SK-N-SH (cell line): ENCODE measurements around the gene TTC28. TPM values are rescaled to one million over a fixed set of nuclear protein-coding genes. Genes with fewer than 3 reads are reported as not detected.
A peak's percentile ranks its signal among the peaks of the same experiment; 100 is the strongest.

ENCODE experiments used
- CTCF ChIA-PET: fragments of 300-600, 350-600 bp; formaldehyde crosslinking; extraction: SDS; loops from one replicate; lab custom pipeline; 2021; lab: Yijun Ruan, JAX
- POLR2A ChIA-PET: fragments of 350-600 bp; sonication (Branson Sonifier 250); formaldehyde crosslinking; extraction: SDS; loops from one replicate; lab custom pipeline; 2020; ENCODE audit warnings: antibody characterized with exemption, inconsistent platforms; lab: Yijun Ruan, JAX
- DNase-seq: peaks from one replicate; pipeline ENCODE4 v3.0.0; 2012
- H2AFZ ChIP-seq: fragments of 200-600 bp; sonication (generic); 2 replicates; pipeline ENCODE4 v1.8.1; 2016; ENCODE audit warnings: antibody characterized with exemption, mild to moderate bottlenecking, low read depth
- H3F3A ChIP-seq: fragments of 200-600 bp; sonication (generic); replicated peaks from 2 replicates; pipeline ENCODE3; 2016; ENCODE audit warnings: antibody characterized with exemption, mild to moderate bottlenecking; ENCODE audit not compliant: insufficient read depth
- H3K27ac ChIP-seq, 2 experiments: fragments of 200-500 bp in 1 of 2; fragments of 200-600 bp in 1 of 2; sonication (Bioruptor generic) in 1 of 2; sonication (generic), shearing (Covaris generic) in 1 of 2; 2 replicates each; pipeline versions ENCODE4 v1.5.1 to v1.6.1; 2014 to 2016; ENCODE audit warnings: low read depth in 2 of 2, inconsistent platforms in 1 of 2, low read length in 1 of 2, mild to moderate bottlenecking in 1 of 2, mixed read lengths in 1 of 2
- H3K27me3 ChIP-seq: fragments of 200-600 bp; sonication (generic), shearing (Covaris generic); 2 replicates; pipeline ENCODE4 v1.6.1; 2016; ENCODE audit warnings: mixed run types; ENCODE audit not compliant: insufficient read depth
- H3K36me3 ChIP-seq, 2 experiments: fragments of 200-500 bp in 1 of 2; fragments of 200-600 bp in 1 of 2; sonication (Bioruptor generic) in 1 of 2; sonication (generic) in 1 of 2; replicated peaks in 1 of 2; 2 replicates each; pipeline versions ENCODE3 to v1.5.1; 2014 to 2016; ENCODE audit warnings: low read length in 1 of 2, mild to moderate bottlenecking in 1 of 2; ENCODE audit not compliant: insufficient read depth in 2 of 2, control insufficient read depth in 1 of 2
- H3K4me1 ChIP-seq, 2 experiments: fragments of 200-500 bp in 1 of 2; fragments of 200-600 bp in 1 of 2; sonication (Bioruptor generic) in 1 of 2; sonication (generic), shearing (Covaris generic) in 1 of 2; 2 replicates each; pipeline versions ENCODE4 v1.5.1 to v1.6.1; 2014 to 2016; ENCODE audit warnings: low read depth in 1 of 2, low read length in 1 of 2, mixed run types in 1 of 2; ENCODE audit not compliant: insufficient read depth in 2 of 2, control insufficient read depth in 1 of 2
- H3K4me2 ChIP-seq: fragments of 200-600 bp; sonication (generic), shearing (Covaris generic); 2 replicates; pipeline ENCODE4 v1.6.1; 2017; ENCODE audit warnings: mixed run types
- H3K4me3 ChIP-seq, 2 experiments: fragments of 200-500 bp in 1 of 2; fragments of 200-600 bp in 1 of 2; sonication (Bioruptor generic) in 1 of 2; sonication (generic), shearing (Covaris generic) in 1 of 2; 2 replicates each; pipeline versions ENCODE4 v1.5.1 to v1.8.1; 2014 to 2016; ENCODE audit warnings: low read depth in 2 of 2, inconsistent platforms in 1 of 2, low read length in 1 of 2, mild to moderate bottlenecking in 1 of 2, mixed read lengths in 1 of 2, moderate library complexity in 1 of 2
- H3K79me2 ChIP-seq: fragments of 200-600 bp; sonication (generic); 2 replicates; pipeline ENCODE4 v1.8.1; 2017; ENCODE audit warnings: mild to moderate bottlenecking; ENCODE audit not compliant: insufficient read depth
- H3K9ac ChIP-seq: fragments of 200-600 bp; sonication (generic); 2 replicates; pipeline ENCODE4 v1.6.1; 2017; ENCODE audit warnings: mixed run types
- H3K9me2 ChIP-seq: fragments of 200-600 bp; sonication (generic); 2 replicates; pipeline ENCODE4 v1.6.1; 2017; ENCODE audit warnings: mixed run types
- H3K9me3 ChIP-seq: fragments of 200-600 bp; sonication (generic); 2 replicates; pipeline ENCODE4 v1.6.1; 2017; ENCODE audit warnings: mixed run types, mild to moderate bottlenecking, moderate library complexity
- H4K20me1 ChIP-seq: fragments of 200-600 bp; sonication (generic); 2 replicates; pipeline ENCODE4 v1.6.1; 2017; ENCODE audit warnings: mild to moderate bottlenecking, mixed run types; ENCODE audit not compliant: insufficient read depth
- CHD2 ChIP-seq: fragments of 150-350 bp; IDR thresholded peaks from 2 replicates; pipeline ENCODE4 v1.6.1; 2018; ENCODE audit warnings: low read length; ENCODE audit not compliant: partially characterized antibody
- CTCF ChIP-seq: fragments of 200-600 bp; sonication (generic); IDR thresholded peaks from 2 replicates; pipeline ENCODE4 v1.6.1; 2017; ENCODE audit warnings: antibody characterized with exemption, mild to moderate bottlenecking, moderate library complexity
- ELF1 ChIP-seq: IDR thresholded peaks from 2 replicates; pipeline ENCODE4 v1.4.0; 2012
- EP300 ChIP-seq, 2 experiments: IDR thresholded peaks; 2 replicates each; pipeline versions ENCODE4 v1.4.0 to v1.6.1; 2012; ENCODE audit warnings: borderline replicate concordance in 1 of 2, low read depth in 1 of 2, low read length in 1 of 2
- EZH2phosphoT487 ChIP-seq: fragments of 200-600 bp; sonication (generic); IDR thresholded peaks from 2 replicates; pipeline ENCODE4 v1.6.1; 2017; ENCODE audit warnings: low read depth, mixed run types, mild to moderate bottlenecking, antibody characterized with exemption, moderate library complexity, borderline replicate concordance
- FOXM1 ChIP-seq: IDR thresholded peaks from 2 replicates; pipeline ENCODE4 v1.4.0; 2012; ENCODE audit warnings: low read depth, mild to moderate bottlenecking
- GABPA ChIP-seq: IDR thresholded peaks from 2 replicates; pipeline ENCODE4 v1.4.0; 2012; ENCODE audit warnings: low read depth, mild to moderate bottlenecking
- IRF3 ChIP-seq: fragments of 150-350 bp; IDR thresholded peaks from 2 replicates; pipeline ENCODE4 v1.6.1; 2016; ENCODE audit warnings: mild to moderate bottlenecking, low read depth, low read length
- JUND ChIP-seq: IDR thresholded peaks from 2 replicates; pipeline ENCODE4 v1.4.0; 2012
- MAX ChIP-seq: IDR thresholded peaks from 2 replicates; pipeline ENCODE4 v1.4.0; 2012; ENCODE audit warnings: low read depth
- NFIC ChIP-seq: IDR thresholded peaks from 2 replicates; pipeline ENCODE4 v1.4.0; 2012; ENCODE audit warnings: borderline replicate concordance
- POLR2AphosphoS5 ChIP-seq: IDR thresholded peaks from 2 replicates; pipeline ENCODE4 v1.6.1; 2012; ENCODE audit warnings: low read depth, low read length
- RAD21 ChIP-seq: IDR thresholded peaks from 2 replicates; pipeline ENCODE4 v1.6.1; 2012; ENCODE audit warnings: mild to moderate bottlenecking, low read length
- REST ChIP-seq: IDR thresholded peaks from 2 replicates; pipeline ENCODE4 v1.6.1; 2012; ENCODE audit warnings: mild to moderate bottlenecking, low read depth, low read length, moderate library complexity
- SIN3A ChIP-seq: IDR thresholded peaks from 2 replicates; pipeline ENCODE4 v1.6.1; 2012; ENCODE audit warnings: low read depth, mild to moderate bottlenecking, low read length, moderate library complexity, borderline replicate concordance
- TAF1 ChIP-seq: IDR thresholded peaks from 2 replicates; pipeline ENCODE4 v1.6.1; 2012; ENCODE audit warnings: low read depth, mild to moderate bottlenecking, low read length, moderate library complexity, borderline replicate concordance
- TCF12 ChIP-seq: IDR thresholded peaks from 2 replicates; pipeline ENCODE4 v1.4.0; 2012
- TEAD4 ChIP-seq: IDR thresholded peaks from 2 replicates; pipeline ENCODE4 v1.4.0; 2012; ENCODE audit warnings: mild to moderate bottlenecking, borderline replicate concordance; ENCODE audit not compliant: insufficient read depth
- USF1 ChIP-seq: IDR thresholded peaks from 2 replicates; pipeline ENCODE4 v1.4.0; 2012; ENCODE audit warnings: low read depth, borderline replicate concordance
- USF2 ChIP-seq: fragments of 150-350 bp; IDR thresholded peaks from 2 replicates; pipeline ENCODE4 v1.6.1; 2017; ENCODE audit warnings: antibody characterized with exemption, low read length, low read depth, borderline replicate concordance
- YY1 ChIP-seq: IDR thresholded peaks from 2 replicates; pipeline ENCODE4 v1.4.0; 2012; ENCODE audit warnings: low read depth, mild to moderate bottlenecking
- WGBS: methylation state at CpG from one replicate; pipeline ENCODE4 v1.1.6; 2017; ENCODE audit warnings: low lambda C conversion rate; 5-methylcytosine and 5-hydroxymethylcytosine counted together
- polyA plus RNA-seq, 3 experiments: library from polyadenylated mRNA; depleted of rRNA; stranded (reverse); fragments of >200 nt; gene quantifications; 2 replicates each; pipeline ENCODE4 v1.2.3, GENCODE V29; 2012

TTC28 gene
- polyA plus RNA-seq, 1 of the 3 experiments (the other 2 are of a cell fraction): 5.9 TPM

GRCh38 chr22:28395920-28396753 is 283.5 kb downstream of the TTC28 start (continued):
- no peak for TF ChIP-seq USF1
- TF ChIP-seq FOXM1: no peak
- no peak for TF ChIP-seq USF2
- TF ChIP-seq NFIC: peak; percentile 3; the same call in 1 of the 2 replicates
- no peak for TF ChIP-seq IRF3
- no peak for TF ChIP-seq TEAD4
- no peak for TF ChIP-seq MAX
- TF ChIP-seq JUND: no peak; the same call in none of the 2 replicates

- H3K4me3 ChIP-seq: no peak overlapping the region
- peaks cover 21 to 32% of the 10 kb centered on the region in 2 experiments; a peak in 3 of 4 replicates for H3K4me1 ChIP-seq
- H3K4me2 ChIP-seq: peak overlapping the region; percentile 56
- ChIA-PET POLR2A (no interaction called here), CTCF (interaction anchor here (1.3 kb wide), 1 partner anchor 29 kb away, joined by 3 read pairs; no protein-coding TSS in a partner anchor)
- H3K27me3 ChIP-seq: no peaks in the 10 kb centered on the region
- H4K20me1 ChIP-seq: no peaks in the 10 kb centered on the region
- H3K27ac ChIP-seq: peak overlapping the region in 1 of 2 experiments; percentile 49; a peak in 1 of 4 replicates
- H3K9me2 ChIP-seq: no peaks in the 10 kb centered on the region
- no peak overlapping the region for H2AFZ ChIP-seq
- no peak overlapping the region for H3K9ac ChIP-seq
- 91% methylated on average over 4 of the region's 4 CpGs for WGBS
- no peaks in the 10 kb centered on the region for H3K9me3 ChIP-seq
- no peaks in the 10 kb centered on the region for H3K36me3 ChIP-seq
- no peak for DNase-seq
- H3F3A ChIP-seq: peaks cover 17% of the 10 kb centered on the region
- H3K79me2 ChIP-seq: 0 out of 2 replicates have a peak, but pooled peaks cover 5% of the 10 kb centered on the region
- no peak for TF ChIP-seq JUND
- no peak for TF ChIP-seq CHD2
- no peak for TF ChIP-seq SIN3A
- TF ChIP-seq TCF12: no peak
- no peak for TF ChIP-seq REST
- no peak for TF ChIP-seq ELF1
- no peak for TF ChIP-seq GABPA
- TF ChIP-seq NFIC: no peak
- no peak for TF ChIP-seq RAD21
- TF ChIP-seq TEAD4: no peak
- TF ChIP-seq EP300 (IDR thresholded peaks at IDR 0.05; ENCODE audit: borderline replicate concordance in 1 of 2, low read depth in 1 of 2, low read length in 1 of 2): no peak
- no peak for TF ChIP-seq CTCF
- no peak for TF ChIP-seq TAF1
- no peak for TF ChIP-seq POLR2AphosphoS5
- TF ChIP-seq YY1: no peak
- TF ChIP-seq EZH2phosphoT487: no peak
- no peak for TF ChIP-seq MAX
These were observed 284.1 kb downstream of the TTC28 start for GRCh38 chr22:28395520-28395919.
